ENCODE measurements around the gene EGF.
"Not testable (repeated sequence)": the region's sequence is repeated elsewhere in the genome, so short reads cannot be mapped to it uniquely, and the experiment has no call there.

The EGF gene

GRCh38 chr4:109912706-109913595 lies at the start of gene EGF:
TSS of gene EGF (plus strand) at chr4:109912883. CDS start at chr4:109913336, 453 bp downstream.
- DNase-seq: no peak

GRCh38 chr4:109864134-109864533 lies 48.5 kb upstream of the EGF start:
- no peak for DNase-seq

GRCh38 chr4:109870061-109870460 lies 42.6 kb upstream of the EGF start:
- DNase-seq: no peak

DNA sequence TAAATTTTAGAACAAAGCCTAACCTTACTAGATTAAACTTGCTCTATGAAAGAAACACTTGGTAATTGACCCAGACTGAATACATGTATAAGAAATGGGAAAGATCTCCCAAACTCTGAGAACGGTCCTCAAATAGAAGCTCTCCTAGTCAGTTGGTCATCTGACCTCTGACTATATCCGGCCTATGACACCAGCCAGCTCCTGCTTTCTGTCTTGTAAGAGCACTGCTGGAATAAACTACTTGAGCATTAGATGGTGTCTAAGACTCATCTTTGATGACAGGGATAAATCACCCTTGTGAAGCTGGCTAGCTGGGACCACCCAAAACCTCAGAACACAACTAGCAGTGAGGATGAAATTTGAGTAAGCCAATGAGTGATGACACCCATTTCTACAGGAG lies 40.6 kb upstream of the EGF start:
- no peak for DNase-seq

DNA sequence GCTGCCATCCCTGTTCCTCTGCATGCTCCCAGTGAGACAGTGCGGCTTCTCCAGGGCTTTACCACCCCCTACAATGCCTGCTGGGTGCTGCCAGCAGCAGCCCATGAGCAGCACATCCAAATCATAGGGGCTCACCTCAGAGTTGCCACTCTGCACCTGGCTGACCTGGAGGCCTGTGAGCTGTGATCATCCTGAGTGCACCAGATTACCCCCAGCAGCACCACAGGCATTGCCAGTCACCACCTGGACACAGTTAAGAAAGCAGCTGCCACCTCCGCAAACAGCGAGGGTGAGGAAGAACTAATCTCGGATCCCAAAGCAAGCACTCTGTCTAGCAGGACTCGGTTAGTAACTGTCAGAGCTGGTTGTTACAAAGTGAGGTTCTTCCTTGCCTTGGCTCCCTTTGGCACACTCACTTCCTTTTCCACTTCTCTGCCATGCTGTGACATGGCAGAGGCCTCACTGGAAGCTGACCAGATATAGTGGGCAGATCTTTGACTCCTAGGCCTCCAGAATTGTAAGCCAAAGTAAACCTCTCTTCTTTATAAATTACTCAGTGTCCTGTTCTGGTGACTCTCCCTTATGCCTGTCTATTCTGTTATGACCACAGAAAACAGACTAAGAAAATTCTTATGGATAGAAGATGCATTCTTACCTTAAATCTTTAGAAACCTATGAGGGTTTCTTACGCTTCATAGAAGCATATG lies 39.6 kb upstream of the EGF start:
- DNase-seq: no peak

- DNase-seq: no peak
Measured at GRCh38 chr4:109873791-109874514, 38.7 kb upstream of the EGF start.

GRCh38 chr4:109875106-109875505 lies 37.6 kb upstream of the EGF start:
- DNase-seq: no peak

DNA sequence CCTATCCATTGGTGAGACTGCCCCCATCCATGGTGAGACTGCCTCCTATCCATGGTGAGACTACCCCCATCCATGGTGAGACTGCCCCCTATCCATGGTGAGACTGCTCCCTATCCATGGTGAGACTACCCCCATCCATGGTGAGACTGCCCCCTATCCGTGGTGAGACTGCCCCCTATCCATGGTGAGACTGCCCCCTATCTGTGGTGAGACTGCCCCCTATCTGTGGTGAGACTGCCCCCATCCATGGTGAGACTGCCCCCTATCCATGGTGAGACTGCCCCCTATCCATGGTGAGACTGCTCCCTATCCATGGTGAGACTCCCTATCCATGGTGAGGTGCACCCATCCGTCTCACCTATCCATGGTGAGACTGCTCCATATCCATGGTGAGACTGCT lies 37.1 kb upstream of the EGF start:
- DNase-seq: not testable (repeated sequence)

GRCh38 chr4:109876634-109877265 lies 35.9 kb upstream of the EGF start:
- no peak for DNase-seq

GRCh38 chr4:109877400-109877799 lies 35.3 kb upstream of the EGF start:
- no peak for DNase-seq

GRCh38 chr4:109878355-109878754 lies 34.3 kb upstream of the EGF start:
- DNase-seq: no peak

DNA sequence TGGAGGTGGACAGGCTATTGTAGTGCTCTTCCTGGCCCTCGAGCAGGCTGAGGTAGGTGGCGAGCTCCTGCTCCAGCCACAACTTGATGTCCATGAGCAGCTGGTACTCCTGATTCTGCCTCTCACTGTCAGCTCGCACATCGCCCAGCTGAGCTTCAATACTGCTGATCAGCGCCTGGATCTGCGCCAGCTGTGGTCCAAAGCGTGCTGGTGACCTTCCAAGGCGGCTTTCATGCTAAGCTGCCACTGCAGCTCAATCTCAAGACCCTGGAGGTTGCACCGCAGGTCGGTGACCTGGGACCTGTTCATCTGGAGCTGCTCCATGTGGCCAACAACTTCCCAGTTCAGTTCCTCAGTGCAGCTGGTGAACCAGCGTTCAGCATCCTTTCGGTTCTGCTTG lies 33.6 kb upstream of the EGF start:
- DNase-seq: no peak

DNA sequence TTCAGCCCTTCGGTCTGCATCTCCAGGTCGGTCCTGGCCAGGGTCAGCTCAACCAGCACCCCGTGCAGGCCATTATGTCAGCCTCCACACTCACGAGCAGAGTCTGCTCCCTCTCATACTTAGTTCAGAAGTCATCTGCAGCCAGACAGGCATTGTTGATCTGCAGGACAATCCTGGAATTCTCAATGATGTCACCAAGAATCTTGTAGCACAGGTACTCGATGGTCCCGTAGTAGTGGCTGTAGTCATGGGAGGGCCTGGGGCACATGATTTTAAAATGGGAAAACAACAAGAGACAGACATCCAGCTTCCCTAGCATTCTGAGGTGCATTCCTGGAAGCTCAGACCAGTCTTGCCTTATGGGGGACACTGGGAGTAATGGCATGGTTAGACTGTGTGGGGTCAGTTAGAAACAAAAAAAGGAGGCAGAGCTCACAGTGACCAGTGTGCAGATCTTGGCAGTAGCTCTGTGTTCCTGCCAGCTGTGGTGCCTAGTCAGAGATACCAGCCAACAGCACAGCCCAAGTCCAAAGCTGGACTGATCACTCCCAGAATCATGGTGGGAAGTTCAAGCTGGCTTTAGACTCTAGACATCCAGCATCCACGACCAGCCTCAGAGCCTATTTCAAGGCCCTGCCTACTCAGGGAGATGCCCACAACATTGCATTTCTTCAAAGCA lies 32.9 kb upstream of the EGF start:
- no peak for DNase-seq

GRCh38 chr4:109886303-109886702 lies 26.4 kb upstream of the EGF start:
- DNase-seq: no peak

DNA sequence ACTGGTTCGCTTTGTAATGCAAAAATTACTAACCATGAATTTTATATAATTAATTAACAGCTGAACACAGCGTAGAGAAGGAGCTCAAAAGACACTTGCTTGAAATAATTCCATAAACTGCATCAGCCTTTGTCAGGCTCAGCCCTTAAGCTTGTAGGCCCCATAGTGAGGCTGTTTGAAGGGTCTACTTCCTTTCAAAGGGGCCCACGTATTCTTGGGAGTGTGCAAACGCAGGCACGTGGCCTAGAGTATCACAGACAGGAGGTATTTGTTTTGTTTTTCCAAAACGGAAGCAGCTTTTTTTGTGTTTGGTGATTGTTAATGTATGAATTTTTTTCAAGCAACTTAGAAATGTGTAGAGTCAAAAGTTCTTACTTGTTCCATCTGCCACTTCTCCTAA lies 25.6 kb upstream of the EGF start:
- no peak for DNase-seq

DNA sequence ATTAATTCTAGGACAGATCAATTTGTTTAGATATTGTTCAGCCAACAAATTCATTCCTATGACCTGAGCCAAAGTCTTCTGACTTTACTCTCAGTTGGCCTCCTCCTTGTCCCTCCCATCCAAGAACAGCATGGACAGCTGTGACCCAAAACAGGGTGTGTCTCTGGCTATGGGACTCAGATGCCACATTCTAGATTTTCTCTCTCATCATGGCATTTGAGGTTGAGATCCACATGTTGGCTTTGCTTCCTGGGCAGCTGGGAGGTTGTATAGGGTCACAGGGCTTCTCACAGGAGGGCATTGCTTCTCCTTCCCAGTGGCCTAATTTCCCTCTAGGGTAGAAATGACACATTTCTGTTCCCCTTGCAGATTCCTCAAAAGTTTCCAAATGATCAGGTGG lies 22.6 kb upstream of the EGF start:
- DNase-seq: no peak

- no peak for DNase-seq
Measured at GRCh38 chr4:109902559-109903251, 10.0 kb upstream of the EGF start.

DNA sequence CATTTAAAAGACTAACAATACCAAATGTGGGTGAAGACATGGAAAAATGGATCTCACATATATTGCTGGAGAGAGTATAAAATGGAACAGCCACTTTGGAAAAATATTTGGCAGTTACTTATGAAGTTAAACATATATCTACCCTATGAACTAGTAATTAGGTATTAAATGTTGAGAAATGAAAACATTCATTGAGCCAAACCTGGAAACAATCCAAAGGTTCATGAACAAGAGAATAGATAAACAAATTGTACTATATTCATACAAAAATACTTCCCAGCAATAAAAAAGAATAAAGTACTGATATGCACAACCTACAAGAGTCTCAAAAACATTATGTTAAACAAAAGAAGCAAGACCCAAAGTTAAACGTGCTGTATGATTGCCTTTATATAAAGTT lies 4.0 kb upstream of the EGF start:
- DNase-seq: no peak

DNA sequence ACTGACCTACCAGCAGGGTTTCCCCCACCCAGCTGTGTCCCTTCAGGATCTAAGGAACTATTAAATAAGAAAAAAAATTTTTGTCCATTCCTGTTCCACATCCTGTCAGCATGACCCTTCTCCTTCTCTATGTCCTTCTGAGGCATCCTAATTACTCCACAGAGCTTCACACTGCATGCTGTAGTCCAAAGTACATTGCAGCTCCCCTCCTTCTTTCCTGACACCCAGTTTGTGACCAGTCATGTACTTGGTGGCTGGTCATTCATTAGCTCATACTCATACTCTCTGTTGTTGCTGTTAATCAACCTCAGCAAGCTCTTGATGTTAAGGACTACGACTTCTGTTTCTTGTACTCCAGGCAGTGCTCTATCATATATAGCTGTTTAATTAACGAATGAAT lies 2.4 kb upstream of the EGF start:
- DNase-seq: no peak

GRCh38 chr4:109913596-109914241 lies 1.0 kb downstream of the EGF start:
- DNase-seq: no peak

DNA sequence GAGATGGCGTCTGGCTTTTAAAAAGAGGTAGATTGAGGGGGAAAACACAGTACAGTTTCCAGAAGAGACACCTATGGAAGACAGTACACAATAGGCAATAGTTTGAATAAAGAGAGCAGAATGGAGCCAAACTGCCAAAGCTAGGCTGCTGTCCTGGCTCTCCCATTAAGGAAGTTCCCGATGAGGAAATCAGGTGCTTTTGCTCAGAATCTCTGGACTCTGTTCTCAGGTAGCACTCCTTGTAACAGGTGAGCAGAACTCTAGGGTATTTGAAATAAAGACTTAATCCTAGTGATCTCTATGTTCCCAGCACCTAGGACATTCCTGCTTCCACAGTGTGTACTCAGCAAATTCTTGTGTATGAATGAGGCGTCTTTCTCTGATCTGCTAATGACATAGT lies 1.6 kb downstream of the EGF start:
- DNase-seq: no peak

All from NCI-H524 treated with DMSO at 0.1 percent for 48 hours (cell line).